Measurements from ENCODE around the gene ABRAXAS1.
A peak's percentile ranks its signal among the peaks of the same experiment; 100 is the strongest.
"Not testable (repeated sequence)": the region's sequence is repeated elsewhere in the genome, so short reads cannot be mapped to it uniquely, and the experiment has no call there.

The ABRAXAS1 gene

GRCh38 chr4:83484500-83485461 is at the start of gene ABRAXAS1:
Gene ABRAXAS1 (minus strand): TSS chr4:83485100. CDS start chr4:83485072, 28 bp downstream.
- DNase-seq (ENCODE audit: low read depth in 2 of 2), result peak; percentile 83 to 93

GRCh38 chr4:83527671-83528070 is 42.8 kb upstream of the ABRAXAS1 start:
- DNase-seq (ENCODE audit: low read depth in 2 of 2), result no peak

DNA sequence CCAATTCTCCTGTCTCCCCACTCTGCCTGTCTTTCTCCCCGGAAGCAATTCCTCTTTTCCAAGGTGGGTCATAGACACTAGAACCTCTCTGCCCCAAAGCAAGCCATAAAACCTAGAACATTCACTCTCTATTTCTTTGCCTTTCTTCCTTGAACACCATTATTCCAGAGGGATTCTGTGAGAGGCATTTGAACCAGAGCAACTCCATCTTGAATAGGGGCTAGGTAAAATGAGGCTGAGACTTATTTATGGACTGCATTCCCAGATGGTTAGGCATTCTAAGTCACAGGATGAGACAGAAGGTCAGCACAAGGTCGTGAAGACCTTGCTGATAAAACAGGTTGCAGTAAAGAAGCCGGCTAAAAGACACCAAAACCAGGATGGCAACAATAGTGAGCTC is 37.3 kb upstream of the ABRAXAS1 start:
- no peak for DNase-seq (ENCODE audit: low read depth in 2 of 2)

DNA sequence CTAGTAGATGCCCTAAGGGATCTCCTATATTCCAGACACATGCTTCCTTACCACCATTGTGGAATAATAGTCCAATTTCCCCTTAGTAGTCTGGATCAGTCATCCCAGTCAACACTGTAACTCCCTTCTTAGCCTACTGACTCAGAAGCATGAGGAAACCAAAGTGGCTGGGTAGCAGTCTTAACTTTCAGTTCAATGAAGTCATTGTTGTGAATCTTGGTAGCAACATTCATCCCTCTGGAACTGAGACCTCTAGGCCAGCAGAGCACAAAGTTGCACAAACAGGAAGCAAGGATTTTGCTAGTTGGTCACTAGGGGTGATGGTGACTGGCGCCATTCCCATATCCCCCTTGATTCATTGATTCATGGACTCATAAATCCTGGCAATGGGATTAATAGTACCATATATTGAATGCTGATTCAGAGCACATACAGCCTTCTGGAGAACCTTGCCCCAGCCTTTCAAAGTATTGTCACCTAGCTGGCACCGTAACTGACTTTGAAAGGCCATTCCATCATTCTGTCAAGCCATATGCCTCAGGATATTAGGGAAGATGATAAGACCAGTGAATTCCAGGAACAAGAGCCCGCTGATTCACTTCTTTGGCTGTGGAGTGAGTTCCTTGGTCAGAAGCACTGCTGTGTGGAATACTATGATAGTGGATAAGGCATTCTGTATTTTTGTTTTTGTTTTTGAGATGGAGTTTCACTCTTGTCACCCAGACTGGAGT is 31.3 kb upstream of the ABRAXAS1 start:
- no peak for DNase-seq (ENCODE audit: low read depth in 2 of 2)

- DNase-seq (ENCODE audit: low read depth in 2 of 2), result no peak
These were observed 25.5 kb upstream of the ABRAXAS1 start for GRCh38 chr4:83510442-83510841.

GRCh38 chr4:83509156-83509585 is 24.3 kb upstream of the ABRAXAS1 start:
- peak in 1 of 2 donors; percentile 7 for DNase-seq (ENCODE audit: low read depth in 2 of 2)

GRCh38 chr4:83504996-83505395 is 20.1 kb upstream of the ABRAXAS1 start:
- no peak for DNase-seq (ENCODE audit: low read depth in 2 of 2)

DNA sequence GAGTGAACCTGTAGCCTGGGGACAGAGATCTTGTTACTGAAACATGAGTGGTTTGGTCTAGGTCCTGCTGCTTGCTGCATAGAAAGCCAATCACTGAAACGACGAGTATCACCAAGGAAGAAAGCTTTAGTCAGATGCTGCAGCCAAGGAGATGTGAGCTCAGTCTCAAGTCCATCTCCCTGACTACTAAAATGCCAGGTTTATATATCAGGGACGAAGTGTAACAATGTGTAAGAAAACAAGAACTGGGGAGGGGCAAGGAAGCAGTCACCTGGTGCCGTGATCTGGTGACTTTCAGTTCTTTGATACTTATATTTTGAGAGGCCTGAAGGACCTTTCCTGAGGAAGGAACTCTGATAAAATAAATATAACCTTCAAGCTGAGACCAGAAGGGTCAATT is 19.6 kb upstream of the ABRAXAS1 start:
- DNase-seq (ENCODE audit: low read depth in 2 of 2), result no peak

GRCh38 chr4:83503974-83504373 is 19.1 kb upstream of the ABRAXAS1 start:
- DNase-seq (ENCODE audit: low read depth in 2 of 2), result no peak

GRCh38 chr4:83501671-83502070 is 16.8 kb upstream of the ABRAXAS1 start:
- DNase-seq (ENCODE audit: low read depth in 2 of 2), result not testable (repeated sequence)

- no peak for DNase-seq (ENCODE audit: low read depth in 2 of 2)
These were observed 13.3 kb upstream of the ABRAXAS1 start for GRCh38 chr4:83498187-83498586.

DNA sequence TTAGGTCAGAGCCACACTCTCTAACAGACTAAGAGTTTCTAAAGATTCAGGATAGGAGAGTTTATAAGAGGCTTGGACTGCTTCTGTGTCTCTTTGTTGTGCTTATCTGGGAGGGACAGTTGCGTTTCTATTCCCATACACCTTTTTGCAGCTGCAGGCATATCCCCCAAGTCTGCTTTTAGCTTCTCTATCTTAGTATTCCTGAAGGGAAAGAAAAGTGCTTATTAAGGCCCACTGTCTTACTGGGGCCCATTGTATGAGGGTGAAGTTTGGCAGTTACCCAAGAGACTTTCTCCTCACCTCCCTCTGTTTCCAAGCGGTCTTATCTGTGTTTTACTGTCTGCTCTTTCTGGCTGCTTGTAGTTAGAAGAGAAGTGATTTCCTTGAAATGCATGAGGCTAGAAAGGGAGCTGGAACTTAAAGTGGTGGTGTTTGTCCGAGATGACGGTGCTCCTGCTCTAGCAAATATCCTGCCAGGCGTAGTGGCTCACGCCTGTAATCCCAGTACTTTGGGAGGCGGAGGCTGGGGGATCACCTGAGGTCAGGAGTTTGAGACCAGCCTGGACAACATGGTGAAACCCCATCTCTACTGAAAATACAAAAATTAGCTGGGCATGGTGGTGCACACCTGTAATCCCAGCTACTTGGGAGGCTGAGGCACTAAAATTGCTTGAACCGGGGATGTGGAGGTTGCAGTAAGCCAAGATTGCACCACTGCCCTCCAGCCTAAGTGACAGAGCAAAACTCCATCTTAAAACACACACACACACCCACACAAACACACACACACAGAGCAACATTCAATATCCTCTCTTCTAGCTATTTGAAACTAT is 11.4 kb upstream of the ABRAXAS1 start:
- not testable (repeated sequence) for DNase-seq (ENCODE audit: low read depth in 2 of 2)

- no peak for DNase-seq (ENCODE audit: low read depth in 2 of 2)
These were observed 6.1 kb upstream of the ABRAXAS1 start for GRCh38 chr4:83490876-83491450.

DNA sequence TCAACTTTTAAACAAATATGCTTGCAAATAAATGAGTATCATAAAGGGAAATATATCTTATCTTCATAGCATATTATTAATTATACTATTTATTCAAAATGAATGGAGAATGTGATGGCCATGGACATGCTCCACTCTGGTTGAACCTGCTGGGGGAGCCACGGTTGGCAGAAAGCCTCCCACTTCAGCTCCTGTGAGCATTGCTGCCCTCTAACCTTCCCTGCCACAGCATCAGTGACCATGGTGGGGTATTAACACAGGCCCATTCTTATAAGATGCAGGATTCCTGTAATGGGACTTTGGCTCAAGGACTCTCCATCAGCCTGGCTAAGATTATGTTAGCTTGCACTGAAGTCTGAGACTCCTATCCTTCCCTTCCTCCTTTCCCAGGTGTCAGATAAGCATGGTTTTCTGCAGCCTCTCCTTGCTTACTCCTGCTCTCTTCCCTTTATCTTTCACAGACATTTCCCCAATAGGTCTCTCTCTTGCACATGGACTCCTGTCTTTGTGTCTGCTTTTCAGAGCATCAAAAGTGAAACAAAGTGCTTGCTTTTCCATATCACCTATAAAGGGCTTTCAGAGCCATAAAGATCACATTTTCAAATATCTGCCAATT is 4.9 kb upstream of the ABRAXAS1 start:
- DNase-seq (ENCODE audit: low read depth in 2 of 2), result no peak

DNA sequence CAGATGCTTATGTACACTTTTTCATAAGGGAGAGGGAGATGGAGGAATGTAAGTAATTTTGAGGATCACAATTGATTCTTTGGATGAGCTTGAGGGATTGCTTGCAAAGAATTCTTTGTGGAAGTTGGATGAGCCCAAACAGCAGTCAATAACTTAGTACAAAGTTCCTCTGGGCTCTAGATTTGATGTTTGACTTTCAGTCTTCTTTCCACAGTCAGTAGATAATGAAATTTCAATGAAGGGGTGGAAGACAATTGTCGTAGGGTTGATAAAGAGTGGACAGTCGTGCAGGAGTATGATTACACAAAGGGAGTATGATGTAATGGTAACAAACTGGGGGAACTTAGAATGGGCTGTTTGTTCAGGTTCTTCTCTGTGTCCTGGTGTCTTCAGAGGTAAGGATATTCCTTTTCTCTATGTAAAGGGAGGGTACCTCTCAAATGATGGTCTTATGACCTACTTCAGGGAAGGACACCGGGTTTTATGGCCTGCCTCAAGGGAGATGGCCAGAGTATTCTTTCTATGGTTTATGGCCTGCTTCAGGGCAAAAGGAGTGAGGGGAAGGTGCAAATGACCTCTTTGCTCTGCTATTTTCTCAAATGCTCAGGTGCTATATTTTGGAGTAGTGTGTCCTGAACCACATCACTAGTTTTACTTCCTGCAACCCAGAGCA is 1.7 kb upstream of the ABRAXAS1 start:
- no peak for DNase-seq (ENCODE audit: low read depth in 2 of 2)

GRCh38 chr4:83473966-83474365 is 10.9 kb downstream of the ABRAXAS1 start:
- no peak for DNase-seq (ENCODE audit: low read depth in 2 of 2)

- DNase-seq (ENCODE audit: low read depth in 2 of 2), result no peak
These were observed 11.5 kb downstream of the ABRAXAS1 start for GRCh38 chr4:83473423-83473822.

- DNase-seq (ENCODE audit: low read depth in 2 of 2), result no peak
These were observed 28.8 kb downstream of the ABRAXAS1 start for GRCh38 chr4:83456184-83456501.

GRCh38 chr4:83455281-83456183 is 29.4 kb downstream of the ABRAXAS1 start, which contains the start of the genes HELQ and MRPS18C:
Gene HELQ (minus strand): TSS chr4:83455823. CDS start chr4:83455693, 130 bp downstream.
Gene MRPS18C (plus strand): TSS chr4:83456058. CDS start chr4:83456078, 20 bp downstream.
- peak; percentile 91 to 95 for DNase-seq (ENCODE audit: low read depth in 2 of 2)

Measured in stimulated activated CD8-positive, alpha-beta memory T cell treated with anti-CD3 and anti-CD28 coated beads, Interleukin-7, amount 100 ng/mL, for 4 hours (primary cell).